ENCODE results near the gene MRPL28.

The MRPL28 gene

GRCh38 chr16:318628-319027, 51.7 kb downstream of the MRPL28 start:
- H3K4me3 ChIP-seq (ENCODE audit: insufficient read length, low read depth) = no peak overlapping the region
- H3K4me1 ChIP-seq (ENCODE audit: insufficient read depth, insufficient read length) = peaks cover 21% of the 10 kb centered on the region
- peak; percentile 50 for DNase-seq (ENCODE audit: low read depth, low spot score)
- no peak overlapping the region for H3K9ac ChIP-seq (ENCODE audit: insufficient read length, low read depth)
- H3K9me3 ChIP-seq (ENCODE audit: insufficient read depth, low read length) = no peaks in the 10 kb centered on the region
- H3K27me3 ChIP-seq (ENCODE audit: insufficient read depth, insufficient read length) = no peaks in the 10 kb centered on the region
- TF ChIP-seq YY1 (IDR thresholded peaks at IDR 0.05; ENCODE audit: insufficient read depth, insufficient read length) (no peak), ZNF274 (IDR thresholded peaks at IDR 0.05; ENCODE audit: low read depth, low read length) (no peak), SUZ12 (IDR thresholded peaks at IDR 0.05; ENCODE audit: extremely low read depth, insufficient read depth, insufficient read length) (no peak)
- H3K36me3 ChIP-seq (ENCODE audit: insufficient read depth, insufficient read length, low read length) = peaks cover 63% of the 10 kb centered on the region

- H3K9ac ChIP-seq (ENCODE audit: insufficient read length, low read depth) = no peak overlapping the region
- peaks cover 21% of the 10 kb centered on the region for H3K4me1 ChIP-seq (ENCODE audit: insufficient read depth, insufficient read length)
- no peaks in the 10 kb centered on the region for H3K27me3 ChIP-seq (ENCODE audit: insufficient read depth, insufficient read length)
- H3K9me3 ChIP-seq (ENCODE audit: insufficient read depth, low read length) = no peaks in the 10 kb centered on the region
- DNase-seq (ENCODE audit: low read depth, low spot score) = no peak
- no peak overlapping the region for H3K4me3 ChIP-seq (ENCODE audit: insufficient read length, low read depth)
- TF ChIP-seq SUZ12 (IDR thresholded peaks at IDR 0.05; ENCODE audit: extremely low read depth, insufficient read depth, insufficient read length) (no peak), ZNF274 (IDR thresholded peaks at IDR 0.05; ENCODE audit: low read depth, low read length) (no peak), YY1 (IDR thresholded peaks at IDR 0.05; ENCODE audit: insufficient read depth, insufficient read length) (no peak)
- peaks cover 70% of the 10 kb centered on the region for H3K36me3 ChIP-seq (ENCODE audit: insufficient read depth, insufficient read length, low read length)
Observed at GRCh38 chr16:317583-317982, 52.8 kb downstream of the MRPL28 start.
